HepG2 (cell line): ENCODE data around the gene SRF. TPM values are rescaled to one million over a fixed set of nuclear protein-coding genes. Genes with fewer than 3 reads are reported as not detected.

ENCODE experiments used
- AGO1 ChIP-seq: fragments of 200-400 bp; formaldehyde crosslinking; IDR thresholded peaks from 2 replicates; pipeline ENCODE4 v1.6.1; 2017; ENCODE audit warnings: mild to moderate bottlenecking, low read depth, low read length, moderate library complexity; ENCODE audit not compliant: poor library complexity, severe bottlenecking
- AGO2 ChIP-seq: fragments of 200-400 bp; formaldehyde crosslinking; optimal IDR thresholded peaks from 2 replicates; pipeline ENCODE3; 2017; ENCODE audit warnings: mild to moderate bottlenecking, low read depth, low read length, moderate library complexity
- ATF7-NPFF ChIP-seq: sonication (generic); formaldehyde crosslinking; IDR thresholded peaks from 2 replicates; pipeline ENCODE4 v1.8.1; 2023; ENCODE audit warnings: mild to moderate bottlenecking, low read depth, missing genetic modification reagents, moderate library complexity
- CHD4 ChIP-seq: fragments of 200-600 bp; sonication (generic); IDR thresholded peaks from 2 replicates; pipeline ENCODE4 v1.7.0; 2017; ENCODE audit warnings: mild to moderate bottlenecking, low read length, borderline replicate concordance
- DMAP1 ChIP-seq: IDR thresholded peaks from 2 replicates; pipeline ENCODE4 v1.6.1; 2016
- EED ChIP-seq: sonication (generic); formaldehyde crosslinking; IDR thresholded peaks from 2 replicates; pipeline ENCODE4 v1.5.0; 2020; ENCODE audit warnings: mild to moderate bottlenecking, missing genetic modification reagents
- GATAD1 ChIP-seq: IDR thresholded peaks from 2 replicates; pipeline ENCODE4 v1.6.1; 2016; ENCODE audit warnings: missing genetic modification reagents, missing compliant biosample characterization
- HMG20A ChIP-seq: IDR thresholded peaks from 2 replicates; pipeline ENCODE4 v1.6.1; 2016; ENCODE audit warnings: borderline replicate concordance
- HMGA1 ChIP-seq: sonication (generic); formaldehyde crosslinking; conservative IDR thresholded peaks from 2 replicates; pipeline ENCODE4 v1.4.0; 2020; ENCODE audit warnings: missing genetic modification reagents
- KLF11 ChIP-seq: IDR thresholded peaks from 2 replicates; pipeline ENCODE4 v1.6.1; 2016; ENCODE audit warnings: missing compliant biosample characterization
- RARG ChIP-seq: sonication (generic); formaldehyde crosslinking; IDR thresholded peaks from 2 replicates; pipeline ENCODE4 v1.4.0; 2020; ENCODE audit warnings: low read depth, mild to moderate bottlenecking, missing genetic modification reagents
- RBFOX2 ChIP-seq: fragments of 200-400 bp; formaldehyde crosslinking; IDR thresholded peaks from 2 replicates; pipeline ENCODE4 v1.6.1; 2017; ENCODE audit warnings: low read depth, mild to moderate bottlenecking, low read length
- RFXANK ChIP-seq: IDR thresholded peaks from 2 replicates; pipeline ENCODE4 v1.6.1; 2016
- SRSF4 ChIP-seq: fragments of 200-400 bp; formaldehyde crosslinking; IDR thresholded peaks from one replicate; pipeline ENCODE4 v1.6.1; 2018; ENCODE audit warnings: mild to moderate bottlenecking, low read depth, low read length, moderate library complexity; ENCODE audit not compliant: poor library complexity, severe bottlenecking
- ZBTB8A ChIP-seq: sonication (generic); formaldehyde crosslinking; IDR thresholded peaks from 2 replicates; pipeline ENCODE4 v1.4.0; 2020; ENCODE audit warnings: mild to moderate bottlenecking, low read depth, missing genetic modification reagents, borderline replicate concordance
- ZFX ChIP-seq: sonication (generic); formaldehyde crosslinking; IDR thresholded peaks from 2 replicates; pipeline ENCODE4 v1.4.0; 2020; ENCODE audit warnings: mild to moderate bottlenecking, low read depth, missing genetic modification reagents, moderate library complexity
- ZNF558 ChIP-seq: sonication (generic); formaldehyde crosslinking; IDR thresholded peaks from 2 replicates; pipeline ENCODE4 v1.9.0; 2022; ENCODE audit warnings: mild to moderate bottlenecking, missing genetic modification reagents, borderline replicate concordance
- ZNF569 ChIP-seq: sonication (generic); formaldehyde crosslinking; IDR thresholded peaks from 2 replicates; pipeline ENCODE4 v1.5.0; 2020; ENCODE audit warnings: mild to moderate bottlenecking, missing genetic modification reagents, moderate library complexity, borderline replicate concordance
- ZSCAN22 ChIP-seq: sonication (generic); formaldehyde crosslinking; IDR thresholded peaks from 2 replicates; pipeline ENCODE4 v1.4.0; 2020; ENCODE audit warnings: mild to moderate bottlenecking, missing genetic modification reagents
- ZSCAN25 ChIP-seq: sonication (generic); formaldehyde crosslinking; IDR thresholded peaks from 2 replicates; pipeline ENCODE4 v1.8.0; 2022; ENCODE audit warnings: mild to moderate bottlenecking, missing genetic modification reagents
- polyA plus RNA-seq, 8 experiments: library from polyadenylated mRNA; depleted of rRNA in 3 of 8; stranded (reverse) in 7 of 8; unstranded in 1 of 8; fragments of >200 nt; fragmentation: Illumina TruSeq in 4 of 8; extraction: Trizol in 4 of 8; gene quantifications; 2 replicates each; pipeline versions ENCODE4 v1.2.1 to v1.2.3, GENCODE V29; 2011 to 2016; ENCODE audit warnings: low read depth in 4 of 8, missing spikeins in 1 of 8, mixed read lengths in 1 of 8; ENCODE audit not compliant: insufficient read depth in 1 of 8
- total RNA-seq, 5 experiments: library from RNA; depleted of rRNA; stranded (reverse); fragments of >200 nt; fragmentation: Illumina TruSeq; extraction: Trizol; gene quantifications; 2 replicates each; pipeline ENCODE4 v1.2.3, GENCODE V29; 2016; ENCODE audit warnings: low read depth in 1 of 5
- TF ChIP-seq, protein P1 (sequence below): sonication (generic); formaldehyde crosslinking; IDR thresholded peaks from 2 replicates; pipeline ENCODE4 v1.4.0; 2020; ENCODE audit warnings: missing genetic modification reagents
- TF ChIP-seq, protein P2 (sequence below): sonication (generic); formaldehyde crosslinking; IDR thresholded peaks from 2 replicates; pipeline ENCODE4 v1.8.0; 2022; ENCODE audit warnings: mild to moderate bottlenecking, missing genetic modification reagents; ENCODE audit not compliant: insufficient replicate concordance
- TF ChIP-seq, protein P3 (sequence below): sonication (generic); formaldehyde crosslinking; IDR thresholded peaks from 2 replicates; pipeline ENCODE4 v1.5.0; 2020; ENCODE audit warnings: missing genetic modification reagents

Gene SRF
- total and polyA plus RNA-seq, 2 of the 13 experiments (the other 11 are each of a cell fraction or from before 2014, with no cell fraction given), result 25.5 to 44.1 TPM

- peak; percentile 86 for TF ChIP-seq ZFX (CRISPR knock-in tag)
- TF ChIP-seq, protein P1, sequence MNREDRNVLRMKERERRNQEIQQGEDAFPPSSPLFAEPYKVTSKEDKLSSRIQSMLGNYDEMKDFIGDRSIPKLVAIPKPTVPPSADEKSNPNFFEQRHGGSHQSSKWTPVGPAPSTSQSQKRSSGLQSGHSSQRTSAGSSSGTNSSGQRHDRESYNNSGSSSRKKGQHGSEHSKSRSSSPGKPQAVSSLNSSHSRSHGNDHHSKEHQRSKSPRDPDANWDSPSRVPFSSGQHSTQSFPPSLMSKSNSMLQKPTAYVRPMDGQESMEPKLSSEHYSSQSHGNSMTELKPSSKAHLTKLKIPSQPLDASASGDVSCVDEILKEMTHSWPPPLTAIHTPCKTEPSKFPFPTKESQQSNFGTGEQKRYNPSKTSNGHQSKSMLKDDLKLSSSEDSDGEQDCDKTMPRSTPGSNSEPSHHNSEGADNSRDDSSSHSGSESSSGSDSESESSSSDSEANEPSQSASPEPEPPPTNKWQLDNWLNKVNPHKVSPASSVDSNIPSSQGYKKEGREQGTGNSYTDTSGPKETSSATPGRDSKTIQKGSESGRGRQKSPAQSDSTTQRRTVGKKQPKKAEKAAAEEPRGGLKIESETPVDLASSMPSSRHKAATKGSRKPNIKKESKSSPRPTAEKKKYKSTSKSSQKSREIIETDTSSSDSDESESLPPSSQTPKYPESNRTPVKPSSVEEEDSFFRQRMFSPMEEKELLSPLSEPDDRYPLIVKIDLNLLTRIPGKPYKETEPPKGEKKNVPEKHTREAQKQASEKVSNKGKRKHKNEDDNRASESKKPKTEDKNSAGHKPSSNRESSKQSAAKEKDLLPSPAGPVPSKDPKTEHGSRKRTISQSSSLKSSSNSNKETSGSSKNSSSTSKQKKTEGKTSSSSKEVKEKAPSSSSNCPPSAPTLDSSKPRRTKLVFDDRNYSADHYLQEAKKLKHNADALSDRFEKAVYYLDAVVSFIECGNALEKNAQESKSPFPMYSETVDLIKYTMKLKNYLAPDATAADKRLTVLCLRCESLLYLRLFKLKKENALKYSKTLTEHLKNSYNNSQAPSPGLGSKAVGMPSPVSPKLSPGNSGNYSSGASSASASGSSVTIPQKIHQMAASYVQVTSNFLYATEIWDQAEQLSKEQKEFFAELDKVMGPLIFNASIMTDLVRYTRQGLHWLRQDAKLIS (CRISPR knock-in tag), result 0 out of 2 replicates have a peak, but pooled peaks have one; percentile 30
- TF ChIP-seq SRSF4, result no peak
- TF ChIP-seq RFXANK, result no peak
- TF ChIP-seq AGO1, result peak; percentile 92
- TF ChIP-seq ZNF558 (CRISPR knock-in tag), result peak; percentile 70; the same call in 1 of the 2 replicates
- peak; percentile 46; the same call in 1 of the 2 replicates for TF ChIP-seq ZSCAN22
- TF ChIP-seq, protein P2, sequence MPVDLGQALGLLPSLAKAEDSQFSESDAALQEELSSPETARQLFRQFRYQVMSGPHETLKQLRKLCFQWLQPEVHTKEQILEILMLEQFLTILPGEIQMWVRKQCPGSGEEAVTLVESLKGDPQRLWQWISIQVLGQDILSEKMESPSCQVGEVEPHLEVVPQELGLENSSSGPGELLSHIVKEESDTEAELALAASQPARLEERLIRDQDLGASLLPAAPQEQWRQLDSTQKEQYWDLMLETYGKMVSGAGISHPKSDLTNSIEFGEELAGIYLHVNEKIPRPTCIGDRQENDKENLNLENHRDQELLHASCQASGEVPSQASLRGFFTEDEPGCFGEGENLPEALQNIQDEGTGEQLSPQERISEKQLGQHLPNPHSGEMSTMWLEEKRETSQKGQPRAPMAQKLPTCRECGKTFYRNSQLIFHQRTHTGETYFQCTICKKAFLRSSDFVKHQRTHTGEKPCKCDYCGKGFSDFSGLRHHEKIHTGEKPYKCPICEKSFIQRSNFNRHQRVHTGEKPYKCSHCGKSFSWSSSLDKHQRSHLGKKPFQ (CRISPR knock-in tag), result no peak
- TF ChIP-seq CHD4, result no peak
- TF ChIP-seq KLF11, result peak; percentile 68; the same call in 1 of the 2 replicates
- TF ChIP-seq HMG20A (CRISPR knock-in tag), result peak; percentile 27; the same call in 1 of the 2 replicates
- TF ChIP-seq RARG (CRISPR knock-in tag), result 0 out of 2 replicates have a peak, but pooled peaks have one; percentile 60
- peak; percentile 48; the same call in 1 of the 2 replicates for TF ChIP-seq ZBTB8A
- TF ChIP-seq ZNF569, result no peak
- no peak for TF ChIP-seq HMGA1 (CRISPR knock-in tag)
- TF ChIP-seq ATF7-NPFF (CRISPR knock-in tag), result peak; percentile 87
- TF ChIP-seq DMAP1 (CRISPR knock-in tag), result peak; percentile 97
- TF ChIP-seq, protein P3, sequence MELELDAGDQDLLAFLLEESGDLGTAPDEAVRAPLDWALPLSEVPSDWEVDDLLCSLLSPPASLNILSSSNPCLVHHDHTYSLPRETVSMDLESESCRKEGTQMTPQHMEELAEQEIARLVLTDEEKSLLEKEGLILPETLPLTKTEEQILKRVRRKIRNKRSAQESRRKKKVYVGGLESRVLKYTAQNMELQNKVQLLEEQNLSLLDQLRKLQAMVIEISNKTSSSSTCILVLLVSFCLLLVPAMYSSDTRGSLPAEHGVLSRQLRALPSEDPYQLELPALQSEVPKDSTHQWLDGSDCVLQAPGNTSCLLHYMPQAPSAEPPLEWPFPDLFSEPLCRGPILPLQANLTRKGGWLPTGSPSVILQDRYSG (CRISPR knock-in tag), result no peak
- peak; percentile 95 for TF ChIP-seq RBFOX2
- TF ChIP-seq ZSCAN25 (CRISPR knock-in tag), result peak; percentile 71
- TF ChIP-seq EED (CRISPR knock-in tag), result peak; percentile 40; the same call in 1 of the 2 replicates
- TF ChIP-seq GATAD1 (CRISPR knock-in tag), result peak; percentile 95
- TF ChIP-seq AGO2, result peak; percentile 97
These were observed 11.1 kb downstream of the SRF start, which contains the start of gene CUL9 (continued) for GRCh38 chr6:43181942-43182860.
